Activated CD4-positive, alpha-beta T cell treated with anti-CD3 and anti-CD28 coated beads, Interleukin-2, amount 10 ng/mL, durations not matched to agents 24 days and 14 days (primary cell): Measurements from ENCODE around the gene PITX1. TPM values are rescaled to one million over a fixed set of nuclear protein-coding genes. Genes with fewer than 3 reads are reported as not detected.

Experiments used
- DNase-seq: peaks from one replicate; pipeline ENCODE4 v3.0.0; 2022
- H3K27ac Mint-ChIP-seq: one replicate; pipeline ENCODE4 v1.8.0; 2022; ENCODE audit warnings: mild to moderate bottlenecking, mixed read lengths
- H3K27me3 Mint-ChIP-seq: one replicate; pipeline ENCODE4 v1.8.0; 2022; ENCODE audit warnings: mixed read lengths
- H3K36me3 Mint-ChIP-seq: one replicate; pipeline ENCODE4 v1.8.0; 2022; ENCODE audit warnings: low read depth, mild to moderate bottlenecking, mixed read lengths
- H3K4me1 Mint-ChIP-seq: one replicate; pipeline ENCODE4 v1.8.0; 2021; ENCODE audit warnings: mixed read lengths
- H3K4me3 Mint-ChIP-seq: one replicate; pipeline ENCODE4 v1.8.0; 2022; ENCODE audit warnings: mild to moderate bottlenecking, moderate library complexity, mixed read lengths
- H3K9me3 Mint-ChIP-seq: one replicate; pipeline ENCODE4 v1.8.0; 2021; ENCODE audit warnings: mixed read lengths
- intact Hi-C: fragments of 100-400 bp; cut with micrococcal nuclease; formaldehyde crosslinking; loops from one replicate; pipeline ENCODE4 v1.15.1; 2023
- total RNA-seq: library from RNA; stranded (reverse); gene quantifications from 2 replicates; pipeline ENCODE4 v1.2.3, GENCODE V29; 2022

Gene PITX1
- total RNA-seq, 1 donor from 2014 or later = 0.61 TPM

GRCh38 chr5:135026645-135027265 lies 7.3 kb downstream of the PITX1 start:
- H3K27ac Mint-ChIP-seq = no peak overlapping the region
- H3K27me3 Mint-ChIP-seq = peaks cover 62% of the 10 kb centered on the region
- no peak for DNase-seq
- intact Hi-C loops = no loop called here
- H3K9me3 Mint-ChIP-seq = peaks cover 7% of the 10 kb centered on the region
- no peak overlapping the region for H3K4me3 Mint-ChIP-seq
- H3K4me1 Mint-ChIP-seq = peaks cover 18% of the 10 kb centered on the region
- peaks cover 9% of the 10 kb centered on the region for H3K36me3 Mint-ChIP-seq

DNA sequence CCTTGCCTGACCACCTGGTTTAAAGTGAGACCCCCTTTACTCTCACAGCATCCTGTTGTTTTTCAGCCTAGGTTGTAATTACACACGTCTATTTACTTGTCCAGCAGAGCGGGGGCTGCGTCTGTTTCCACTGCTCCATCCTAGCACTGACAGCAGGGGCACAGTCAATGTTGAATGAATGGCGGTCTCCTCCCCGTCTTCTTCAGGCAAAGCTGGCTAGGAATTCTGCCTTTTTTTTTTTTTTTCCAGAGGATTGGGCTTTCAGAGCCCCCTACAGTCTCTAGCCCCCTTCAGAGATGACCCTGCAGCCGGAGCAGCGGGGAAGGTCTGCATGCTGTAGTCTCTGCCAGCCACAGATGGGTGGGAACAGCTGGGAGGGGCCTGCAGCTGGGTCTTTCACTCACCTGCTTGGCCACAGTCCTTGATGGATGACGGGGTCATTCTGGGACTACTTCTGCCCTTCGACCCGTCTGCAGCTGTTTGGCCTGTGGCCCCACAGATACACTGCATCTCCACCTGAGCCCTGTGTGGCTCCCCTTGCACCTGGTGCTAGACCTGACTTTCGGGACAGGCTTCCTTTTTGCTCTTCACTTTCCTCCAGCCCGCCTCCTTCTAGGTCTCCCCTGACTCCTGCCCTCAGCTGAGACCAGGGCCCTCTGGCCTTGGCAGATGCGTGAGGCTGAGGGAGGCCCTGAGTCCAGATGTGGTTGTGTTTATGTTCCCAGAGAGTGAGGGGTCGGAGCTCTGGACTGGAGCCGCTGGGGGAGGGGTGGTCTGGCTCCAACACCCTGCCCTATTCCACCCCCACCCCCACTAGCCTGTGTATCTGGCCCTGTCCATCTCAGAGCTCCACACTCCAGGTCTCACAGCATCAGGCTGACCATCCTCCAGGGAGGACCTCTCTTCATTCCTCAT lies 8.0 kb downstream of the PITX1 start:
- peaks cover 9% of the 10 kb centered on the region for H3K36me3 Mint-ChIP-seq
- intact Hi-C loops = no loop called here

DNA sequence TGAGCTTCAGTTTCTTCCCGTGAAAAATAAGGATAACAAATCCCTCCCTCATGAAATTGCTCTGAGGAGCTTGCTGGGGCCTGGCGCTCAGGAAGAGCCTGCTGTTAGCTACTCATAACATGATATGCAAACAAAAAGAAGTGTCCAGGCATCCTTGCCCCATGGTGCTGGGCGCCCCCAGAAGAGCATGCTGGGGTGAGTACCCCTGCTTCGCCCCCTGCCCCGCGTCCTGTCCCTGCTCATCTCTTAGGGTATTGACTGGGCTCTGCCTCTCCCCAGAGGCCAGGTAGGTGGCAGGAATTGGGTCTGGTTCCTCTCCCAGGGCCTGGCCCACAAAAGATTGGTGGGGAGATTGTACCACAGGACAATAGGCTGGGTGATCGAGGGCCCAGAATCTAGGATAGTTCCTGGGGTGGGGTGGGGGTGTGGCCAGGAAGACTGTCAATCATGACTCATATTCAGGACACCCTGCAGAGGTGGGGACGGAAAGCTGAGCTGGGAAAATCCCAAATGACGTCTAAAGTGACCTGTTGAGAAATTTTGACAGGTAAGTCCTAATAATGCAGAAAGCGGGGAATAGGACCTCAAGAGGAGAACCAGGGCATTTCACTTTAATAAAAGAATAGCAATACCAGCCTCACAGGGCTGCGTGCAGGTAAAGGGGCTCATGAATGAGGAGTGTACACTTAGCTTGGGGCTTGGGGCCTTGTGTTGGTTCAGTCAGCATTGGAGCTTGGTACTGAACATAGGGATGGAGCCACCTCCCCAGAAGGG lies 8.9 kb downstream of the PITX1 start:
- no peak for DNase-seq
- intact Hi-C loops = no loop called here
- Mint-ChIP-seq H3K36me3 (peaks cover 9% of the 10 kb centered on the region), H3K4me1 (peaks cover 7% of the 10 kb centered on the region), H3K27ac (no peak overlapping the region), H3K27me3 (peaks cover 54% of the 10 kb centered on the region), H3K9me3 (peaks cover 7% of the 10 kb centered on the region), H3K4me3 (no peak overlapping the region)

More for the DNA sequence above, 8.0 kb downstream of the PITX1 start:
- peaks cover 60% of the 10 kb centered on the region for H3K27me3 Mint-ChIP-seq
- DNase-seq = no peak
- H3K4me1 Mint-ChIP-seq = peaks cover 15% of the 10 kb centered on the region
- peaks cover 7% of the 10 kb centered on the region for H3K9me3 Mint-ChIP-seq
- H3K27ac Mint-ChIP-seq = no peak overlapping the region
- H3K4me3 Mint-ChIP-seq = no peak overlapping the region

GRCh38 chr5:135020111-135020895 lies 13.7 kb downstream of the PITX1 start:
- Mint-ChIP-seq H3K4me3 (no peak overlapping the region), H3K9me3 (no peaks in the 10 kb centered on the region), H3K27ac (no peak overlapping the region), H3K27me3 (peaks cover 21% of the 10 kb centered on the region), H3K36me3 (no peaks in the 10 kb centered on the region), H3K4me1 (no peaks in the 10 kb centered on the region)
- no peak for DNase-seq
- intact Hi-C loops = no loop called here

GRCh38 chr5:135019314-135019713 lies 14.7 kb downstream of the PITX1 start:
- intact Hi-C loops = no loop called here
- no peak overlapping the region for H3K4me3 Mint-ChIP-seq
- no peaks in the 10 kb centered on the region for H3K4me1 Mint-ChIP-seq

GRCh38 chr5:135018457-135018856 lies 15.6 kb downstream of the PITX1 start:
- DNase-seq = no peak
- Mint-ChIP-seq H3K27ac (no peak overlapping the region), H3K36me3 (no peaks in the 10 kb centered on the region), H3K27me3 (peaks cover 19% of the 10 kb centered on the region), H3K4me3 (no peak overlapping the region), H3K9me3 (no peaks in the 10 kb centered on the region), H3K4me1 (no peaks in the 10 kb centered on the region)
- intact Hi-C loops = no loop called here

More at GRCh38 chr5:135019314-135019713, 14.7 kb downstream of the PITX1 start:
- no peaks in the 10 kb centered on the region for H3K36me3 Mint-ChIP-seq
- H3K9me3 Mint-ChIP-seq = no peaks in the 10 kb centered on the region
- DNase-seq = no peak
- peaks cover 19% of the 10 kb centered on the region for H3K27me3 Mint-ChIP-seq
- no peak overlapping the region for H3K27ac Mint-ChIP-seq

DNA sequence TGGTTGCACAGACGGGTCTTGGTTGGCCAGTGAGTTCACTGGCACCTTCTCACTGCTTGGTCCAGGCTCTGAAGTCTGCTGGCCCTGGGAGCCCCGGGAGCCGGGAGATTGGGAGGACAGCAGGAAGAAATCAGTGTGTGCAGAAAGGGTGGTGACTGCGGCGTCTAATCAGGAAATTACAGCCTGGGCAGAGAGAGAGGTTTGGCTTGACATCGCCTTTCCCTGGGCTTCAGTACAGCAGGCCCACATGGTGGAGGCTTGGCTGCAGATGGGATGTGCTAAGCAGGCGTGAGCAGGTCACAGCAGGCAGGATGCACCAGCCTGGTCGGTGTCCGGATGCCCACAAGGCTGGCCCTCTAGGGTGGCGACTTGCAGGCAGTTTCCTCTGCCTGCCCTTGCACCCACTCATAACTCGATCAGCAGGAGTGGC lies 17.2 kb downstream of the PITX1 start:
- no peaks in the 10 kb centered on the region for H3K9me3 Mint-ChIP-seq
- no peak overlapping the region for H3K27ac Mint-ChIP-seq
- intact Hi-C loops = no loop called here
- no peak overlapping the region for H3K4me3 Mint-ChIP-seq
- no peak for DNase-seq
- H3K27me3 Mint-ChIP-seq = peaks cover 12% of the 10 kb centered on the region
- H3K4me1 Mint-ChIP-seq = no peaks in the 10 kb centered on the region
- H3K36me3 Mint-ChIP-seq = no peaks in the 10 kb centered on the region

GRCh38 chr5:135015942-135016341 lies 18.1 kb downstream of the PITX1 start:
- H3K36me3 Mint-ChIP-seq = no peaks in the 10 kb centered on the region
- H3K27me3 Mint-ChIP-seq = peaks cover 5% of the 10 kb centered on the region
- intact Hi-C loops = no loop called here
- no peaks in the 10 kb centered on the region for H3K4me1 Mint-ChIP-seq
- H3K4me3 Mint-ChIP-seq = no peak overlapping the region
- H3K9me3 Mint-ChIP-seq = no peaks in the 10 kb centered on the region
- H3K27ac Mint-ChIP-seq = no peak overlapping the region
- DNase-seq = no peak

DNA sequence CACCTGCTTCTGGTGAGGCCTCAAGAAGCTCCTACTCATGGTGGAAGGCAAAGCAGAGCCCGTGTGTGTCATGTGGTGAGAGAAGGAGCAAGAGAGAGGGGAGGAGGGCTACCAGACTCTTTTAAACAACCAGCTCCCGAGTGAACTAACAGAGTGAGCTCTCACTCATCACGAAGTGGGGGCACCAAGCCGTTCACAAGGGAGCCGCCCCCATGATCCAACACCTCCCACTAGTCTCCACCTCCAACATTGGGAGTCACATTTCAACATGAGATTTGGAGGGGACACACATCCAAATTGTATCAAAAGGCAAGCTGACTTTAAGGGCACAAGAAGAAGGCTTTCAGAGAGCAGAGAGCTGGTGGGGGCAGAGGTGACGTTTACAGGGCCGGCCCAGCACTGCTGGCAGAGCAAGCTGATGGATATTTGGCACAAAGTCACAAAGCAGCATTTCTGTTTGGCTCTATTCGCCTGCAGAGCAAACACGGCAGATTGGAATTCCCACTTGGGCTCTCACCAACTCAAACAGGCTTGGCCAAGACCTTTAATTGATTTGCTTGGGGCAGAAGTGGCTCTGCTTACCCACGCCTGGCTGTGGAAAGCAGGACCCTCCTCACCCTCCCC lies 20.0 kb downstream of the PITX1 start:
- Mint-ChIP-seq H3K27ac (no peak overlapping the region), H3K4me1 (no peaks in the 10 kb centered on the region), H3K4me3 (no peak overlapping the region), H3K9me3 (no peaks in the 10 kb centered on the region), H3K27me3 (peaks cover 2% of the 10 kb centered on the region), H3K36me3 (no peaks in the 10 kb centered on the region)
- intact Hi-C loops = no loop called here
- no peak for DNase-seq

- H3K4me1 Mint-ChIP-seq = no peaks in the 10 kb centered on the region
- DNase-seq = no peak
- H3K9me3 Mint-ChIP-seq = no peaks in the 10 kb centered on the region
- no peaks in the 10 kb centered on the region for H3K36me3 Mint-ChIP-seq
- no peak overlapping the region for H3K4me3 Mint-ChIP-seq
- no peak overlapping the region for H3K27ac Mint-ChIP-seq
- no peaks in the 10 kb centered on the region for H3K27me3 Mint-ChIP-seq
- intact Hi-C loops = no loop called here
Measured at GRCh38 chr5:135013445-135013844, 20.6 kb downstream of the PITX1 start.

- intact Hi-C loops = no loop called here
- H3K4me1 Mint-ChIP-seq = no peaks in the 10 kb centered on the region
- H3K27ac Mint-ChIP-seq = no peak overlapping the region
- H3K9me3 Mint-ChIP-seq = no peaks in the 10 kb centered on the region
- H3K27me3 Mint-ChIP-seq = no peaks in the 10 kb centered on the region
- H3K36me3 Mint-ChIP-seq = no peaks in the 10 kb centered on the region
- no peak overlapping the region for H3K4me3 Mint-ChIP-seq
- DNase-seq = no peak
Measured at GRCh38 chr5:135012951-135013391, 21.1 kb downstream of the PITX1 start.

- Mint-ChIP-seq H3K4me3 (no peak overlapping the region), H3K27ac (no peak overlapping the region), H3K27me3 (no peaks in the 10 kb centered on the region), H3K9me3 (no peaks in the 10 kb centered on the region), H3K36me3 (no peaks in the 10 kb centered on the region), H3K4me1 (no peaks in the 10 kb centered on the region)
- DNase-seq = no peak
- intact Hi-C loops = no loop called here
Measured at GRCh38 chr5:135012033-135012588, 21.9 kb downstream of the PITX1 start.
